ENCODE measurements around the gene BARHL1.

The BARHL1 gene

DNA sequence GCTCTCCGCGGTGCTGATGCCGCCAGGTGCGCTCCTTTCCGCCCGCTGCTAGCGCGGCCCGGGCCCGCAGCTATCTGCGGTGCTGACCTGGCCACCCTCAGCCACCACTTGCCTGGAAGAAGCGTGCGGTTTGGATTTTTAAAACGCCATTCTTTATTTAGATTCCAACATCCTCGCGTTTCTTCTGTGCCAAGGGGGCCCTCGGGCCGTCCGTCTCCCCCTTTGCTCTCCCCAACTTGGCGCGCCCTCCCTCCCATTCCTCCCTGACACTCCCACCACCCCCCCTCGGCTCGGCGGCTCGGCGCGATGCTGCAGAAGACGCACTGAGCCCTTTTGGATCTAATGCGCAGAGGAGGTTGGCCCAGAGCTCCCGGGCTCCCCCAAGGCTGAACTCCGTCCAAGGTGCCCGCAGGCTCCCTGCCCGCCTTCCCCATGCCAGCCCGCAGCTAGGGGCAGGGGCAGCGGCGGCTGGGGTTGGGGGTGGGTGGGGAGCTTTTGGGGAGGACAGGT, at the start of gene BARHL1:
Gene BARHL1, plus strand, starts transcription at position 331 of the 510 bp plus-strand sequence. CDS start 192 bp downstream, outside the sequence.
- DNase-seq (ENCODE audit: low read depth in 2 of 2) = no peak

DNA sequence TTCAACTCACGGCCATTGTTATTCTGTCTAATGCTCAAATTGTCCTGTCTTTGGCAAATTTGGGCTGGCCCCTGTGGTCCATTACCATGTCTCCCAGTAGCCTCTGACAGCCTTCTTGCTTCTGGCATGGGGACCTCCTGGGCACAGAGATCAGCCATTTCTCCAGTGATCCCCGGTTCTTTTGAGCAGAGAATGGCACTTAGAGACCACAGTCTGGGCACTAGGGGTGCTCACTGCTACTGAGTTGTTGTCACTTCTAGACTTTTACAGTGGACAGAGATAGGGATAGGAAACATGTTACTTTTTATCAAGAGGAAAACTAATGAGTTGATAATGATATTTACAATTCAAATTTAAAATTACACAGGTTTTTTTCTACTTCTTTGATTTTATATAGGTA, 47.6 kb upstream of the BARHL1 start:
- DNase-seq (ENCODE audit: low read depth in 2 of 2) = no peak

DNA sequence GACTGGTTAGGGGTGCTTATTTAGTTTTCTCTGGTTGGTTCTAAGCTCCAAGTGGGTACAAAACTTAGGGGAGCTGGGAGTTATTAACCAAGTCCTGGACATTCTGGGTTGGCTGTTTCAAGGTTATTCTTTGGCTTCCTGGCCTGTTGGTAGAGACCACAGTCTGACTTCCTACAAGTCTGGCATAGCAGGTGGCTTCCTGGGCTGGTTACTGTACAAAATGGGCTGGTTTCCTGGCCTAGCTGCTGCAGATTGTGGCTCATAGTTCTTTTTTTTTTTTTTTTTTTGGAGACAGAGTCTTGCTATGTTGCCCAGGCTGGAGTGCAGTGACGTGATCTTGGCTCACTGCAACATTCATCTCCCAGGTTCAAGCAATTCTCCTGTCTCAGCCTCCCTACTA, 46.3 kb upstream of the BARHL1 start:
- no peak for DNase-seq (ENCODE audit: low read depth in 2 of 2)

DNA sequence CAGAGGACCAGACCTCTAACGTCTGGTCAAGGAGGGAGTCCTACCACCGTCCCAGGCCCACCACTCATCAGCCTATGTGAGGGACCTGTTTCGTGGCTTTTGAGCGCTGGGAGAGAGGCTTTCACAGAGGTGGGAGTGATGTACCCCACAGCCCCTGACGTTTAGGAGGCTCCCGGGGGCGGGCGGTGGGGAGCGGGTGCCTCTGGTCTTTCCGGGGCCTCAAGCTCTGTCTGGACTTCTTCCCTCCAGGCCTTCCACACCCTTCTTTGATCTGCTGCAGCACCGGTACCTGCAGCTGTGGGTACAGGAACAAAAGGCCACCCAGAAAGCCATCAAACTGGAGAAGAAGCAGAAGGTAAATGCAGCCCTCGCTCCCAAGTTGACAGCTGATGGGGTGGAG, 45.1 kb upstream of the BARHL1 start:
- DNase-seq (ENCODE audit: low read depth in 2 of 2) = no peak

DNA sequence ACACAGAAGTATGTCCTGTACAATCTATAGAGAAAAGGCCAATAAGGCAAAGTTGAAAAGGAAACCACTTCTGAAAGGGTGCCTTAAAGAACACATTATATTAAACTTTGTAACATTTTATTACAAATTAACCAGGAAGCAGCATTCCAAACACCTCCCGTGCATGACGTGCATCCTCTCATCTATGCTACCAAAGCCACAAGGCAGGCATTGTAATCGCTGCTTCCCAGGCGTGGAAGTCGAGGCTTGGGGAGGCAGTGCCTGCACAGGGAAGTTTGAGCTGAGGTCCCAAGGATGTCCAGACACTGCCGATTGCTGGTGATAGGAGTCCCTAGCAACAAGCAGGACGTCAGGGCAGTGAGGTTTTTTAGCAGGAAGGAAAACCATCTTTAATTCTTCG, 44.3 kb upstream of the BARHL1 start:
- no peak for DNase-seq (ENCODE audit: low read depth in 2 of 2)

DNA sequence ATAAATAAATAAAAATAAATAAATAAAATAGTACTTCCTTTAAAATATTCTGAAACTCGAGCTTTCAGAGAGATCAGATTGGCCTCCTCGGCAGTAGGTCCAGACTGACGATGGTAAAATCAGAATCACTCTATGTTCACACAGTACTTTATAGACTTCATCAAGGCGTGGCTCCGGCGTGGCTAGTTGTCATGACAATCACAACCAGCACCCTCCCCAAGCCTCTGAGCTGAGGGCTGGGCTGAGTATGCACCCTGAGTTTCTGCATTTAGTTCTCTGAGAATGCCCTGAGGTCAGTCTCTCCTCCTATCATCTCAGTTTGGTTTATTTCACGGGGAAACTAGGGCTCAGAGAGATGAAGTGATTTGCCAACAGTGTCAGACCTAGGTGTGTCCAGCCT, 43.3 kb upstream of the BARHL1 start:
- no peak for DNase-seq (ENCODE audit: low read depth in 2 of 2)

DNA sequence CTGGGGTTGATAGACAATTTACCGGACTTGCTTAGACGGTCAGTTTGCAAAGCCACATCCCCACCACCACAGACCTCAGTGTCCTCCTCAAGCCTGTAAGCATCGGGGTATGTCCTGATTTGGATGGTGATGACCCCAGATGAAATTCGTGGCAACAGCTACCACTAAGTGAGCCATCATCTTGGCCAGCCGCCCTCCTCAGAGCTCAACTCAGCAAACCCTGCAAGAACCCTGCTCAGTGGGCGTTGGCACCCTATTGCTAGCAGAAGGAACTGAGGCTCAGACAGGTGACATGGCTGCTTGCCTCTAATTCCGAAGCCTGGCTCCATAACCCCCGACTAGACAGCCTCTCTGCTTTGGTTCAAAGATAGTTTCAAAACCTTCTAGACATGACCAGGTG, 41.4 kb upstream of the BARHL1 start:
- DNase-seq (ENCODE audit: low read depth in 2 of 2) = no peak

DNA sequence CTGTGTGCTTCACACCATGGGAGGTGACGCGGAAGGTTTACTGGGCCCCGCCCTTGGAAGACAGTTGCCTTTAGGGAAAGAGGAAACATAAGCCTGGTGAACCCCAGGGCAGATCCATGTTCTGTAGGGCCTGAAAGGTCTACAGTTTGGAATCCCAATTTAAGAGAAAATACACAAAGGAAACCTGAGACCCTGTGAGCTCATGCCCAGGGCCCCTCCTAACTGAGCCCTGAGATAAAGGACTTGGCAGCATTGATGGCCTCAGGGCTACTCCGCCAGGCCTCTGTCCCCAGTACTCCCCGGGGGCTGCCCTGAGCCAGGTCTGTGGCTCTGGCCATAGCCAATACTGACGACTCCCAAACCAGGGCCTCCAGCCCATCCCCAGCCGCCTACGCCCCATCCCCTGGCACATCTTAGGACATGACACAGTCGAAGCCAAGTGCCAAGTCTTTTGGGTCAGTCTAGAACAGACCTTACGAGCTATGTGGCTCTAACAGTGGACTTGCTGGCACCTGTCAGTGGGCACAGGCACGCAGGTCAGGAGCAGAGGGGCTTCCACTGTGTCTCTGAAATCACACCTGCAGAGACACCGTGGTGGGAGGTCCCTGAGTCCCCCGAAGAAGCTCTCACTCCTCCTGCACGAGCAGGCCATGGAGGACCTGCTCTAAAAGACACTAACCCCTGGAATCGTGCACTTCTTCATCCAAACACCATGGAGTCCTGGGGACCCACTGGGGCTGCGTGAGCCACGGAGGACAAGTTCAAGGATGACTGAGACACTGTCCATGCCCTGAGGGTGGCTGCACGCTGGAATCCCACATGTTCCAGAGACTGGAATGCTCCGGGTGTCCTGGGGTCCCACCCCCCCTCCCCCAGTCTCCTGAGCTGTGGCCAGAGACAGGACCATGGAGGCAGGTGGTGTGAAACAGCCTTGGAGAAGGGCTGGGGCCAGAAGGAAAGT, 40.3 kb upstream of the BARHL1 start:
- no peak for DNase-seq (ENCODE audit: low read depth in 2 of 2)

DNA sequence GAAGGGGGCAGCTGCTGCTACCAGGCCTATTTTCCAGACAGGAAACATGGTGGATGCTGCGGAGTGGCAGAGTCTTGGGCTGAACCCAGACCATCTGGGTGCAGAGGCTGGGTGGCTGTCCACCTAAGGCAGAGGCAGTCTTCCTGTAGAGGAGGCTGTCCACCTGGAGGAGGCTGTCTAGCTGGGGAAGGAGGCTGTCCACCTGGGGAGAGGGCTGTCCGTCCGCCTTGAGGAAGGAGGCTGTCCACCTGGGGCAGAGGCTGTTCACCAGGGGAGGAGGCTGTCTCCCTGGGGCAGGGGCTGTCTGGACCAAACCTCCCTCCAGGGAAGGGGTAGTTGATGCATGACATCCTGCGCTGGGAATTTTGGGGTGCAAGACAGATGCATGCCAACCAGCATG, 39.2 kb upstream of the BARHL1 start:
- no peak for DNase-seq (ENCODE audit: low read depth in 2 of 2)

DNA sequence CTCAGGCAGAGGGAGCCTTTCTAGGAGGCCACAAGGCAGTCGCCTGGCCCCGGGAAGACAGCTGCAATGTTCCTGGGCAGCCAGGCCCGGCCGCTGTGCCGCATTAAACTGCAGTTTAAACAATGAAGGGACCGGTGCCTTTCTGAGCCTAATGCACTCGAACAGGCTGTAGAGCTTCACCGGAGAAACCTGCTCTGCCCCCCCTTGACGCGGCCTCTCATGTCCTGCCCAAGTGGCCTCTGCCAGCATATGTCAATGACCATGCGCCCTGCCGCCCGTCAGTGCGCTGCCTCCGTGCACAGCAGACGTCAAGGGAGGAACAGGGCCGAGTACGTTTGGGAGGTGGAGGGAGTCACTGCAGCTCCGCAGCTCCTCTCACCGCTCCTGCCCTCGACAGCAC, 38.4 kb upstream of the BARHL1 start:
- DNase-seq (ENCODE audit: low read depth in 2 of 2) = no peak

DNA sequence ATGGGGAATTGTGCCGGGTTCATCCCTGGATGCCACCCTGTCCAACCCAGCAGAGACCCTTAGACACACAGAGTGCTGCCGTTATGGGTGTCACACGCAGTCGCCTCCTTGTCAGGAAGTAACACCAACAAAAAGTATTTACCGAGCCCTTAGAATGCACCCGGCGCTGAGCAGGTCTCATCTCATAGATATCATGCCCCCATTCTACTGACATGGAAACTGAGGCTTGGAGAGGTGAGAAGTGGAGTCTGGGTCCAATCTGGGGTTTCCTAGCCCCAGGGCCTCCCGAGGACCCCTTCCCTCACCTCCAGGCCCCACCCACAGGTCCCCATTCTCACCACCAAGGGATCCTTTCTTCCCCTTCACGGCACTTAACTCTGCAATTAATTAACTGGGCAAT, 36.8 kb upstream of the BARHL1 start:
- DNase-seq (ENCODE audit: low read depth in 2 of 2) = no peak

DNA sequence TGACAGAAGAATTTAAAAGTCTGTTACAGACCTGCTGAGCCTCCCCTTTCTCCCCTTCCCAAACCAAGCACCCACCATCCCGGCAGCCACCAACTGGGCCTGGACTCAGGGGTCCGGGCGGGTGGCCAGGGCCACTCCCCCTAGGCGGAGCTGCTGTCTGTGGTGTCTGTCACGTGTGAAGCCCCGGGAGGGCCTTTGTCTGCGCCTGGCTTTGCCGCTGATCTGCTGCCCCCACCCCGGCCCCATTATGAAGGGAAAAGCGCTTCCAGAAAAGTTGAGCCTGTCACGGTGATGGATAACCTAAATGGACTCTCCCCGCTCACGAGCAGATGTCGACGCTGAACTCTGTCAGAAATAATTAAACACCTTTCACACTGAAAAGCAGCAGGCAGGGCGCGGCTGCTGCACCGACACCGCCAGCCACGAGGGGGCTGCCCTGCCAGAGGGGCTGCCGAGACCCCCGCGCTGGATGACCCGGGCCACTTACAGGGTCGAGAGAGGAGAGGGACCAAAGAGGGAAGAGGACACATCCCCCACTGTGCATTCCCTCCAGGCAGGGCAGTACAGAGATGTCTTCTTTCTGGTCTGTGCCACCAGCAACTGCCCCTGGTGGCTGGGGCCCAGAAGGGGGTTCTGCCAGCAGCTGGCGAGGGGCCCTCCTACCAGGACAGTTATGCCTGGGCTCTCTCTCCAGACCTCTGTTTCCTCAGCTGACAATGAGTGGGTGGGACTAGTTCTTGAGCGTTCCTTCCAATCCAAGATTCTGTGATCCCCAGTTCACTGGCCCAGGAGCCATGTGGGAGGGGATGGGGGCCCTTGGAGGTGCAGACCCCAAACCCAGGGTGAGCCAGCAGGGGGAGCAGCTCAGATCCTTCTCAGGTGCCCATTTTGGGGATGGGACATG, 36.0 kb upstream of the BARHL1 start:
- DNase-seq (ENCODE audit: low read depth in 2 of 2) = no peak

DNA sequence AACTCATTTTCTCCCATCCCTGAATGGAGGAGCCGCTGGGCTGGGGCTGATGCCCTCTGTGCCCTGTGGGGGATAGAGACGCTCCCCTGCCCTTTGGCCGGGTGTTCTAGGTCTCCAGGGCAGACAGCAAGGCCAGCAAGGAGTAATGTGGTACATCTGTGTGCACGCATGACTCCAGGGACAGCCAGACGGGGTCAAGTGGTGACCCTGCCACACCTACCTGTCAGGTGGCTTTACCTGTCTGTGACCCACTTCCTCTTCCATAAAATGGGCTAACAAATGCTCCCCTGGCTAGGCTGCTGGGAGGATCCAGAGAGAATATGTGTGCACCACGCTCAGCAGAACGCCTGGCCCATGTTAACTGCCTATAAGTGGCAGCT, 35.4 kb upstream of the BARHL1 start:
- DNase-seq (ENCODE audit: low read depth in 2 of 2) = no peak

DNA sequence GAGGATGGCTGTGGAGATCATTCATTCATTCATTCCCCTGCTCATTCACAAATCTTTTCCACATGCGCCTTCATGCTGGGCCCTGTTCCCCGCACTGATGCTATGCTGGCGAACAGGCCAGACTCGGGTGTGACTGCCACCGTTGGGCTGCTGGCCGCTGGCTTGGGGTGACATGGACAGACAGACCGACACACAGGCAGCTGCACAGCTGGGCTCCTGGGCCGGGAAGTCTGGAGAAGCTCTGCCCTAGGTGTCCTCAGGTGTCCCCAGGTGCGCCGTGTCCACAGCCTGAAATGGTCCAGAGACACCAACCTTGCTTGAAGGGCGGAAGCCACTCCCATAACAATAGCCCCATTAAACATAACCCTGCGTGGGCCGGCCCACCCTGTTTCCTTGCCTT, 35.0 kb upstream of the BARHL1 start:
- no peak for DNase-seq (ENCODE audit: low read depth in 2 of 2)

DNA sequence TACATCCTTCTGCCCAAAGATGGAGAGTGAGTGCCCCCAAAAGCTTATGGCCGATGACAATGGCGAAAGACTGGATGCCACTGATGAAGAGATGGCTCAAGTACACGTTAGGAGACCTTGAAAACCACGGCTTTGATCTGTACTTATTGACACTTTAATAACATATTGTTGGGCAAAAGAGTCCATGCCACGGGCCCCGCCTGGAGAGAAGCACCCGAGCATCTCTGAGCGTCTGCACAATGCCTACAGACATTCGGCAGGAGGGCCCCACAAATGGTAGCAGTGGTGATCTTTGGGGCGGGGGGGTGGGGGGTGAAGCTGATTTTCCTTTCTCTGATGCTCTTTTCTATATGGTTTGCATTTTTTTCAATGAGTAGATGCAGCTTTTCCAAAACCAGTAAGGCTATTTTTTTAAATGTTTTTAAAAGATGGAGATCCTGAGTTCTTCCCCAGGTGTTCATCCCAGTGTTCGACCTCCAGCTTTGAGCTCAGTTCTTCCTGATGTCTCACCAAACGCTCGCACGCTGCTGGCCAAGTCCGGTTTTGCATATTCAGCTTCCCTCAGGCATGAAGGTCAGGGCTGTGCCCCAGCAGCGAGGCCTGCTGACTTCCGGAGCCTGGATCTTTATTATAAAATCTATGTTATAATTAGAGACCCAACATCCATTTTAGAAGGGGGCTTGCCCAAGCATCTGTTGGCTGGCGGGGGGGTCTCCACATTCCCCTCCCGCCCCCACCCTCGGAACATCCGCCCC, 34.3 kb upstream of the BARHL1 start:
- DNase-seq (ENCODE audit: low read depth in 2 of 2) = no peak

DNA sequence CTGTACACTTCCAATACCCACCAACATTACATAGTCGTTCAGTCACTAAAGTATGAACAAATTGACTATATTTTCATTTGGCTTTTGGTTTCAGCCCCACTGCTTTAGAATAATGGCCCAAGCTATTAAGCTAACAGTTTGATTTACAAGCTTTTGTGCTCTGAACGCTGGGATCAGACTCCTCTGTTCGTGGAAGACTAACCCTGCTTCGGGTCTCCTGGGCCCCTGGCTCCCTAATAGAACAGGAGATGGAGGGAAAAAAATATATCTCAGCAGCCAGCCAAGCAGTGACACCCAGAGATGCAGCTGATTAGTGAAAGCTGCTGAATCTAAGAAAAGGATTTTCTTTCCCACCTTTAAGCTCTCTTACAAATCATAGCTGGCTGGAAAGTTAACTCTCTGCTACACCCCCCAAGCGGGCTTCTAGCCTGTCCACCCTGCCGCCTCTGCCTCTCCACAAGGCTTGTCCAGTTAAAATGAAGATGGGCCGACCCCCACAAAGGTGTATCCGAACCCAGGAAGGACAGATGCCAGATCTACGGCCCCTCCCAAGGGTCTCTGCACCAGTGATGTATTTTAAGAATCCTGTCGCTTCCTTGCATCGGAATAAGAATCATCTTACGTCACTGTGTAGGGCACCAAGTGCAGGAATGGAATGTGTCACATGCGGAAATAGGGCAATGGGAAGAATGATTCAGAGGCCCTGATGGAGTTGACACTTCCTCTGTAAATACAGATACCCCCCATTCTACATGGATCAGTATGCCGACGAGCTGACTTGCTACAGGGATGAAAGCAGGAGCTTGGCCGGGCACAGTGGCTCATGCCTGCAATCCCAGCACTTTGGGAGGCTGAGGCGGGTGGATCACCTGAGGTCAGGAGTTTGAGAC, 33.4 kb upstream of the BARHL1 start:
- DNase-seq (ENCODE audit: low read depth in 2 of 2) = no peak

DNA sequence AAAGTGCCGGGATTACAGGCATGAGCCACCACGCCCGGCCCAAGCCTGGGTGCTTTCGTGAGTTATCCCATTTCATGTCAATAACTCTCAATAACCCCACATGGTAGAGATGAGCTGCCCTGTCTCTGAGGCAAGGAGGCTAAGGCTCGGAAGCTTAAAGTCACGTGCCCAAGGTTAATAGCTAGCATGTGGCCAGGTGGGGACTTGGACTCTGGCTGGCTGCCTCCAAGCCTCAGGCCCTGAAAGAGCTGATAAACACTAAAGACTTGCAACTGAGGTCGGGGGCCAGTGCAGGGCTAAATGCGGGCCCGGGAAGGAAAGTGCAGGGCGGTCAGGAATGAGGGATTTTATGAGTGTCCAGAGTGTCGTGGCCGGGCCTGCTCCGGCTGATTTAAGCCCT, 30.9 kb upstream of the BARHL1 start:
- no peak for DNase-seq (ENCODE audit: low read depth in 2 of 2)

DNA sequence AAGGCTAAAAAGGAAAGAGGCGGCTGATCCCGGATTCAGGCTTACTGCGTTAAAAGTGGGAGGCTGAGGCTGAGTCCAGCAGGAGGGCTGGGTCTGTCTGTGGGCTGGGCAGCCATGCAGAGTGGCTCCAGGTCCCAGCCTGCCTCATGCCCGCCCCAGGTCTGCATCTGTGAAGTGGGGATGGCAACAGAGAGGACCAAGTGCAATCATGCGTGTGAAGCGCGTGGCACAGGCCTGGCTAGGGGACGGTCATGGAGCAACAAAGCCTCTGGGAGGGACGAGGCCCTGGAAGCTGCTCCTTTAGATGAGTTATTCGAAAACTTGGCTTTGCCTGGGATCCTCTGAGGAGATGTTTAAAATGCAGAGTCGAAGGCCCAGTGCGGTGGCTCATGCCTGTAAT, 30.4 kb upstream of the BARHL1 start:
- DNase-seq (ENCODE audit: low read depth in 2 of 2) = no peak

DNA sequence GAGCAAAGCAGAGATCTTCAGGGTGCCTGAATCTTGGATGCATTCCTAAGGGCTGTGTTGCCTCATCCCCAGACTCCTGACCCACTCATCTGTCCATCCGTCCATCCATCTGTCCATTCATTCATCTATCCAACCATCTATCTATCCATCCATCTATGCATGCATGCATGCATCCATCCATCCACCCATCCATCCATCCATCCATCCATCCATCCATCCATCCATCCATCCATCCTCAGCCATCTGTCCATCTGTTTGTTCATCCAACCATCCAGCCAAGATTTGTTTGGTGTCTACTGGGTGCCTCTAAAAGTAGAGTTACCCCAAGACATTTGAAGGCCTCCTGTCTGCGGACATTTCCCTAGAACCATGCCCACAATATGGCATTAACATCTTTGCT, 27.7 kb upstream of the BARHL1 start:
- DNase-seq (ENCODE audit: low read depth in 2 of 2) = no peak

DNA sequence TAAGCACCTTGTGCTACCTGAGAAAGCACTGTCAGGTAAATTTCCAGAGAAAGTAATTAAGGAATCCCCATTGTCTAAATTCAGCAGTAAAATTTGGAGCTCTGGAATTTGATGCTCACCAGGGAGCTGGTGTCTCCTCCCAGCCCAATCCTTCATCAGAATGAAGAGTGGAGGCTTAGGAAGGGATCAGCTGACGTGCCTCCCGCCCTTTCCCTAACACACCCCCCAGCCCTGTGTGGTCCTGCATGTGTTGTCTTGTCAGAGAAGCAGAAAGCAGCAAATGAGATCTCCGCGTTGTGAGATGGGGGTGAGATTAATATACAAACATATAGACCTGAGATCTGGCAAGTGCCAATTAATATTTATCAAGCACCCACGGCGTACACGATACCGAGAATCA, 26.9 kb upstream of the BARHL1 start:
- no peak for DNase-seq (ENCODE audit: low read depth in 2 of 2)

DNA sequence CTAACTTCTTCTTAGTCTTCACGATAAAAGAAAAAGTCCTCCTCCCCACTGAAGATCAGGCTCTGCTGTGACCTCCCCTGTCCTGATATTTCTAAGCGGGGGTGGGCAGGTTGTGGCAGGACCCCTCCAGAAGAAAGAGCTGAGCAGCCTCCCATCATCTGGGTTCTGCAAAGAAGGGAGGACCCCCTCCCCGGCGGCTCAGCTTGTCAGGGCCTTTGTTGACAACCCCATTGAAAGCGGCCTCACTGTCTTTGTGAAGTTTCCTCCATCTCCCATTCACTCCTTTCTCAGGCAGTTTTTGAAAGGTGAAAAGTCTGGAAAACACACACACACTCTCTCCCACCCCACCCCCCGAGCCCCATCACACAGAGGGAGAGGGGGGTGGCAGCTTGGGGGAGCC, 26.2 kb upstream of the BARHL1 start:
- no peak for DNase-seq (ENCODE audit: low read depth in 2 of 2)
